H9 (cell line): Measurements from ENCODE around the gene IFNGR1. TPM values are rescaled to one million over a fixed set of nuclear protein-coding genes. Genes with fewer than 3 reads are reported as not detected.

Source experiments
- DNase-seq: peaks from one replicate; pipeline ENCODE4 v3.0.0-alpha.2; 2017
- H2AFZ ChIP-seq: one replicate; pipeline ENCODE4 v1.6.1; 2013; ENCODE audit warnings: mild to moderate bottlenecking, low read length, control low read depth, moderate library complexity
- H2AK5ac ChIP-seq: 2 replicates; pipeline ENCODE4 v1.6.1; 2013; ENCODE audit warnings: low read length, control low read depth, mixed read lengths; ENCODE audit not compliant: insufficient read length
- H2BK120ac ChIP-seq: one replicate; pipeline ENCODE4 v1.6.1; 2013; ENCODE audit warnings: low read depth, mild to moderate bottlenecking, low read length, control low read depth, inconsistent platforms; ENCODE audit not compliant: poor library complexity, severe bottlenecking
- H2BK12ac ChIP-seq: 2 replicates; pipeline ENCODE4 v1.6.1; 2013; ENCODE audit warnings: low read length, control low read depth, mixed read lengths, low read depth; ENCODE audit not compliant: insufficient read length
- H2BK15ac ChIP-seq: 2 replicates; pipeline ENCODE4 v1.6.1; 2013; ENCODE audit warnings: low read depth, low read length, control low read depth
- H2BK20ac ChIP-seq: one replicate; pipeline ENCODE4 v1.6.1; 2013; ENCODE audit warnings: low read depth, mild to moderate bottlenecking, low read length, control low read depth, inconsistent platforms; ENCODE audit not compliant: poor library complexity, severe bottlenecking
- H2BK5ac ChIP-seq: 2 replicates; pipeline ENCODE4 v1.6.1; 2013; ENCODE audit warnings: low read length, control low read depth, mixed read lengths; ENCODE audit not compliant: insufficient read length
- H3K14ac ChIP-seq: 2 replicates; pipeline ENCODE4 v1.6.1; 2013; ENCODE audit warnings: low read length, control low read depth; ENCODE audit not compliant: insufficient read depth
- H3K18ac ChIP-seq: 2 replicates; pipeline ENCODE4 v1.6.1; 2013; ENCODE audit warnings: low read depth, mild to moderate bottlenecking, mixed read lengths, low read length, control low read depth; ENCODE audit not compliant: insufficient read length
- H3K23ac ChIP-seq: 2 replicates; pipeline ENCODE4 v1.6.1; 2013; ENCODE audit warnings: low read length, control low read depth, mixed read lengths, low read depth; ENCODE audit not compliant: insufficient read length
- H3K23me2 ChIP-seq: 2 replicates; pipeline ENCODE4 v1.6.1; 2013; ENCODE audit warnings: low read depth, mild to moderate bottlenecking, mixed read lengths, low read length, control low read depth; ENCODE audit not compliant: insufficient read length, poor library complexity, severe bottlenecking
- H3K27ac ChIP-seq: 2 replicates; pipeline ENCODE4 v1.5.1; 2013; ENCODE audit warnings: low read length, control low read depth, mixed read lengths, low read depth; ENCODE audit not compliant: insufficient read length
- H3K27me3 ChIP-seq: 2 replicates; pipeline ENCODE4 v1.6.1; 2013; ENCODE audit warnings: low read length, control low read depth, inconsistent platforms; ENCODE audit not compliant: insufficient read depth
- H3K4ac ChIP-seq: 2 replicates; pipeline ENCODE4 v1.6.1; 2013; ENCODE audit warnings: low read depth, mild to moderate bottlenecking, control low read depth, inconsistent platforms, low read length, moderate library complexity
- H3K4me1 ChIP-seq: 2 replicates; pipeline ENCODE4 v1.6.1; 2013; ENCODE audit warnings: low read length, control low read depth, inconsistent platforms; ENCODE audit not compliant: insufficient read depth
- H3K4me2 ChIP-seq: 2 replicates; pipeline ENCODE4 v1.6.1; 2013; ENCODE audit warnings: low read length, control low read depth, mixed read lengths; ENCODE audit not compliant: insufficient read length, insufficient read depth
- H3K56ac ChIP-seq: 2 replicates; pipeline ENCODE4 v1.6.1; 2013; ENCODE audit warnings: low read depth, mild to moderate bottlenecking, mixed read lengths, low read length, control low read depth; ENCODE audit not compliant: insufficient read length
- H3K79me1 ChIP-seq: 2 replicates; pipeline ENCODE4 v1.6.1; 2013; ENCODE audit warnings: low read depth, mild to moderate bottlenecking, moderate library complexity, low read length, control low read depth, inconsistent platforms; ENCODE audit not compliant: insufficient read depth, poor library complexity, severe bottlenecking
- H3K79me2 ChIP-seq: 2 replicates; pipeline ENCODE4 v1.6.1; 2013; ENCODE audit warnings: low read length, control low read depth, inconsistent platforms; ENCODE audit not compliant: insufficient read depth
- H3K9ac ChIP-seq: 2 replicates; pipeline ENCODE4 v1.6.1; 2013; ENCODE audit warnings: low read length, control low read depth, mixed read lengths; ENCODE audit not compliant: insufficient read length; ENCODE audit errors: extremely low read depth
- H3K9me3 ChIP-seq: one replicate; pipeline ENCODE4 v1.6.1; 2013; ENCODE audit warnings: low read depth, low read length, inconsistent platforms; ENCODE audit not compliant: control insufficient read depth
- H3T11ph ChIP-seq: one replicate; pipeline ENCODE4 v1.6.1; 2013; ENCODE audit warnings: mild to moderate bottlenecking, low read length, control low read depth, inconsistent platforms
- H4K20me1 ChIP-seq: one replicate; pipeline ENCODE4 v1.6.1; 2013; ENCODE audit not compliant: control insufficient read depth, insufficient read length, insufficient read depth
- H4K5ac ChIP-seq: 2 replicates; pipeline ENCODE4 v1.6.1; 2013; ENCODE audit warnings: low read depth, mild to moderate bottlenecking, mixed read lengths, low read length, control low read depth; ENCODE audit not compliant: insufficient read length
- H4K8ac ChIP-seq: replicated peaks from 2 replicates; pipeline ENCODE4 v1.6.1; 2013; ENCODE audit warnings: low read length, control low read depth, mixed read lengths, low read depth; ENCODE audit not compliant: insufficient read length
- H4K91ac ChIP-seq: 2 replicates; pipeline ENCODE4 v1.6.1; 2013; ENCODE audit warnings: low read depth, mild to moderate bottlenecking, moderate library complexity, mixed read lengths, low read length, control low read depth; ENCODE audit not compliant: insufficient read length
- H3K27ac Mint-ChIP-seq, 3 experiments: 2 replicates in 2 of 3; 3 replicates in 1 of 3; pipeline ENCODE4 v1.8.0; 2020 to 2021; ENCODE audit warnings: mixed read lengths in 3 of 3, mild to moderate bottlenecking in 1 of 3, moderate library complexity in 1 of 3
- H3K27me3 Mint-ChIP-seq: 2 replicates; pipeline ENCODE4 v1.8.0; 2021; ENCODE audit warnings: low read depth, mild to moderate bottlenecking, moderate library complexity, mixed read lengths
- H3K36me3 Mint-ChIP-seq, 3 experiments: 2 replicates in 2 of 3; 3 replicates in 1 of 3; pipeline ENCODE4 v1.8.0; 2020 to 2021; ENCODE audit warnings: low read depth in 3 of 3, mixed read lengths in 3 of 3; ENCODE audit not compliant: insufficient read depth in 1 of 3
- H3K4me1 Mint-ChIP-seq, 2 experiments: 2 replicates each; pipeline ENCODE4 v1.8.0; 2020; ENCODE audit warnings: mixed read lengths in 2 of 2
- H3K4me3 Mint-ChIP-seq, 2 experiments: 2 replicates in 1 of 2; 3 replicates in 1 of 2; pipeline ENCODE4 v1.8.0; 2020 to 2021; ENCODE audit warnings: mild to moderate bottlenecking in 2 of 2, mixed read lengths in 2 of 2, moderate library complexity in 1 of 2
- H3K9me3 Mint-ChIP-seq, 2 experiments: 2 replicates in 1 of 2; 3 replicates in 1 of 2; pipeline ENCODE4 v1.8.0; 2020; ENCODE audit warnings: mild to moderate bottlenecking in 2 of 2, mixed read lengths in 2 of 2, moderate library complexity in 1 of 2
- WGBS: extraction: QIAGEN DNeasy Blood & Tissue Kit; methylation state at CpG from one replicate; pipeline ENCODE4 v1.1.7; 2013; ENCODE audit warnings: missing lambda C conversion rate, low lambda C conversion rate, mixed read lengths; ENCODE audit not compliant: insufficient read length; ENCODE audit errors: extremely low coverage; 5-methylcytosine and 5-hydroxymethylcytosine counted together
- total RNA-seq: library from RNA; stranded (reverse); gene quantifications from 2 replicates; pipeline ENCODE4 v1.2.1, GENCODE V29; 2021
- TF ChIP-seq, protein P1 (sequence below): fragments of 200-600 bp; sonication (generic); conservative IDR thresholded peaks from 3 replicates; pipeline ENCODE4 v1.8.0; 2021; ENCODE audit warnings: antibody characterized with exemption, mild to moderate bottlenecking

Gene IFNGR1
- total RNA-seq, 1 experiment from 2014 or later, result 32.2 TPM

DNA sequence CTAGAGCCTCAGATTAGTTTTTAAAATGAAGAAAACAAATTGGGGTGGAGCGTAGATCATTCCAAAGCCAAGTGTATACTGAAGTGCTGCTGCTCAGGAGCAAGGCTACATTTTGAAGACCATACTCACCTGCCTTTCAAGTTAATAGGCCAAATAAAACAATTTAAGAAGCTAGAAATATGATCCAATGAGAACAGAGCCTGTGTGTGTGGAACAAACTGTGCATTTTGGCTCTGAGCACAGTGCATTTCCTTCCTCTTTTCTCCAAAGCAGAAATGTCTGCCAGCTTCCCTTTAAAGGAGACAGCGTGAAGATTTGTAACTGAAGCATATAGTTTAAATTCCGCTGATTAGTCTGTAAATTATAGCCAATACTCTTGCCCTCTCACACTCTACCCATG lies 3.2 kb upstream of the IFNGR1 start:
- no peak overlapping the region for H3K9ac ChIP-seq
- H2AFZ ChIP-seq, result no peak overlapping the region
- H2BK5ac ChIP-seq, result no peak overlapping the region
- H3K23ac ChIP-seq, result no peak overlapping the region
- H3K79me2 ChIP-seq, result peaks cover 12% of the 10 kb centered on the region; the same call in 1 of the 2 replicates
- Mint-ChIP-seq H3K4me3 (no peak overlapping the region), H3K9me3 (no peaks in the 10 kb centered on the region), H3K27me3 (no peaks in the 10 kb centered on the region), H3K36me3 (peaks cover 0 to 4% (median 0%) of the 10 kb centered on the region in 3 experiments; a peak in 2 of 7 replicates), H3K27ac (no peak overlapping the region), H3K4me1 (peaks cover 29 to 30% of the 10 kb centered on the region in 2 experiments)
- peaks cover 8% of the 10 kb centered on the region for H3K79me1 ChIP-seq
- H3K27ac ChIP-seq, result no peak overlapping the region
- no peak overlapping the region for H4K8ac ChIP-seq
- no peak overlapping the region for H2BK120ac ChIP-seq
- no peak for DNase-seq
- H3K4me2 ChIP-seq, result no peak overlapping the region
- H4K5ac ChIP-seq, result no peak overlapping the region
- WGBS, result no CpG with 5 or more reads among the region's 3 CpGs
- H3K18ac ChIP-seq, result no peak overlapping the region
- H3K23me2 ChIP-seq, result peaks cover 11% of the 10 kb centered on the region
- H3K56ac ChIP-seq, result no peak overlapping the region
- TF ChIP-seq, protein P1, sequence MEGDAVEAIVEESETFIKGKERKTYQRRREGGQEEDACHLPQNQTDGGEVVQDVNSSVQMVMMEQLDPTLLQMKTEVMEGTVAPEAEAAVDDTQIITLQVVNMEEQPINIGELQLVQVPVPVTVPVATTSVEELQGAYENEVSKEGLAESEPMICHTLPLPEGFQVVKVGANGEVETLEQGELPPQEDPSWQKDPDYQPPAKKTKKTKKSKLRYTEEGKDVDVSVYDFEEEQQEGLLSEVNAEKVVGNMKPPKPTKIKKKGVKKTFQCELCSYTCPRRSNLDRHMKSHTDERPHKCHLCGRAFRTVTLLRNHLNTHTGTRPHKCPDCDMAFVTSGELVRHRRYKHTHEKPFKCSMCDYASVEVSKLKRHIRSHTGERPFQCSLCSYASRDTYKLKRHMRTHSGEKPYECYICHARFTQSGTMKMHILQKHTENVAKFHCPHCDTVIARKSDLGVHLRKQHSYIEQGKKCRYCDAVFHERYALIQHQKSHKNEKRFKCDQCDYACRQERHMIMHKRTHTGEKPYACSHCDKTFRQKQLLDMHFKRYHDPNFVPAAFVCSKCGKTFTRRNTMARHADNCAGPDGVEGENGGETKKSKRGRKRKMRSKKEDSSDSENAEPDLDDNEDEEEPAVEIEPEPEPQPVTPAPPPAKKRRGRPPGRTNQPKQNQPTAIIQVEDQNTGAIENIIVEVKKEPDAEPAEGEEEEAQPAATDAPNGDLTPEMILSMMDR, result no peak
- H2AK5ac ChIP-seq, result no peak overlapping the region
- no peak overlapping the region for H3K14ac ChIP-seq
- H4K91ac ChIP-seq, result no peak overlapping the region
- H4K20me1 ChIP-seq, result no peaks in the 10 kb centered on the region
- H3K4me1 ChIP-seq, result peaks cover 3% of the 10 kb centered on the region; the same call in 1 of the 2 replicates
- no peaks in the 10 kb centered on the region for H3K9me3 ChIP-seq
- no peak overlapping the region for H2BK12ac ChIP-seq
- no peak overlapping the region for H3K4ac ChIP-seq
- no peaks in the 10 kb centered on the region for H3K27me3 ChIP-seq
- no peak overlapping the region for H3T11ph ChIP-seq
- no peak overlapping the region for H2BK20ac ChIP-seq
- no peak overlapping the region for H2BK15ac ChIP-seq
